Hematopoietic multipotent progenitor cell treated with erythropoietin and hydrocortisone succinate and interleukin-3 and kit ligand, for 6 days (in vitro differentiated cells): Measurements from ENCODE around the gene SERPINA1.
"Not testable (repeated sequence)": the region's sequence is repeated elsewhere in the genome, so short reads cannot be mapped to it uniquely, and the experiment has no call there.

ENCODE experiments used
- DNase-seq: peaks from one replicate; pipeline ENCODE4 v3.0.0-alpha.2; 2015

The SERPINA1 gene

GRCh38 chr14:94382716-94383596 is 5.4 kb downstream of the SERPINA1 start:
- no peak for DNase-seq

- no peak for DNase-seq
Observed at GRCh38 chr14:94382099-94382715, 6.2 kb downstream of the SERPINA1 start.

- DNase-seq, result no peak
Observed at GRCh38 chr14:94381149-94382030, 7.0 kb downstream of the SERPINA1 start.

DNA sequence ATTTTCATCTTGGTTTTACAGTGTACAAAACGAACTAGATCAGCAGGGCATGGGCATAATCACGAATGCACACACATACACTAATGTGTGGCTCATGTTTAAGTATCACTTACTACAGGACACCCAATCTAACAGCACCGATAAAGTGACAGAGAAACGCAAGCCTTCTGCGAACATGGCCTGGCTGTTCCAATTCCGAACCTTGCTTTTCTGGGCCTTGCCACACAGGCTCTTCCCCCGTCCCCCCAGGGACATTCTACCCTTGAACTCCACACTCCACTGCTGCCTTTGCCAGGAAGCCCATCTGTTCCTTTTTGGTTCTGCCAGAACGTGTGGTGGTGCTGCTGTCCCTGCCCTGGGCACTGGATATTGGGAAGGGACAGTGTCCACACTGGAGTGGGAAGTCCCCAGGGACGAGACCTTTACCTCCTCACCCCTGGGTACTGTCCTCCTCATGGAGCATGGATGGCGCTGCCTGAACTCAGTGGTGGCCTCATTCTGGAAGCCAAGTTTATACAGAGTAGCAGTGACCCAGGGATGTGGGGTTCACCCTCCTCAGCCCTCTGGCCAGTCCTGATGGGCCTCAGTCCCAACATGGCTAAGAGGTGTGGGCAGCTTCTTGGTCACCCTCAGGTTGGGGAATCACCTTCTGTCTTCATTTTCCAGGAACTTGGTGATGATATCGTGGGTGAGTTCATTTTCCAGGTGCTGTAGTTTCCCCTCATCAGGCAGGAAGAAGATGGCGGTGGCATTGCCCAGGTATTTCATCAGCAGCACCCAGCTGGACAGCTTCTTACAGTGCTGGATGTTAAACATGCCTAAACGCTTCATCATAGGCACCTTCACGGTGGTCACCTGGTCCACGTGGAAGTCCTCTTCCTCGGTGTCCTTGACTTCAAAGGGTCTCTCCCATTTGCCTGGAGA is 7.9 kb downstream of the SERPINA1 start:
- no peak for DNase-seq

DNA sequence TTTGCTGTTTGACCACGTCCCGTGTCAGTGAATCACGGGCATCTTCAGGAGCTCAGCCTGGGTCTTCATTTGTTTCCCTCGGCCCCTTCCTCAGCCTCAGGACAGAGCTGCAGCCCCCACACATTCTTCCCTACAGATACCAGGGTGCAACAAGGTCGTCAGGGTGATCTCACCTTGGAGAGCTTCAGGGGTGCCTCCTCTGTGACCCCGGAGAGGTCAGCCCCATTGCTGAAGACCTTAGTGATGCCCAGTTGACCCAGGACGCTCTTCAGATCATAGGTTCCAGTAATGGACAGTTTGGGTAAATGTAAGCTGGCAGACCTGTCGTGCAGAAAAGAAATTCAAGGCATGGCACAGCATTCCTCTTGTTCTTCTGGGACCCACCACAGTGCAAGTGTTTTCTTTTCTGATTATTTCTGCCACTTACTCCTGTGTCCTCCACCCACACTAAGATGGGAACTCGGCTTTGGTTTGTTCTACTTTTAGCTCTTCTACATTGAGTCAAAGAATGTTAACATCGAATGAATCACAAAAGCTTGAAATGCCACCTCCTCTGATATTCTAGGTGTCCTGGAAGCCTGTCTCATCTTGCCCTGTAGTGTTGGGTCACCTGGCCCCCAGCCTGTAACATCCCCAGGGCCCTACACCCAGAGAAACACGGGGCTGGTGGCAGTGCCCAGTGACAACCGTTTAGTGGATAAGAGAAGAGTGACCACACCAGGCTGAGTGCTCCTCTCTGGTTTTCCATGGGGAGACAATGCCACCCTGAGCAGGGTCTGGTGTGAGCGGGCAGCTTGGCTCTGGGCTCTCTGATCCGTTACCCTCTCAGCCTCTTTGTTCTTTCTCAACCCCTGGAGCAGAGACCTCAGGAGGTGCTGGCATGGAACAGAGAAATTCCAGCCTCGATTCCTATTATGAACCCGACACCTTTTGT is 8.8 kb downstream of the SERPINA1 start:
- no peak for DNase-seq

DNA sequence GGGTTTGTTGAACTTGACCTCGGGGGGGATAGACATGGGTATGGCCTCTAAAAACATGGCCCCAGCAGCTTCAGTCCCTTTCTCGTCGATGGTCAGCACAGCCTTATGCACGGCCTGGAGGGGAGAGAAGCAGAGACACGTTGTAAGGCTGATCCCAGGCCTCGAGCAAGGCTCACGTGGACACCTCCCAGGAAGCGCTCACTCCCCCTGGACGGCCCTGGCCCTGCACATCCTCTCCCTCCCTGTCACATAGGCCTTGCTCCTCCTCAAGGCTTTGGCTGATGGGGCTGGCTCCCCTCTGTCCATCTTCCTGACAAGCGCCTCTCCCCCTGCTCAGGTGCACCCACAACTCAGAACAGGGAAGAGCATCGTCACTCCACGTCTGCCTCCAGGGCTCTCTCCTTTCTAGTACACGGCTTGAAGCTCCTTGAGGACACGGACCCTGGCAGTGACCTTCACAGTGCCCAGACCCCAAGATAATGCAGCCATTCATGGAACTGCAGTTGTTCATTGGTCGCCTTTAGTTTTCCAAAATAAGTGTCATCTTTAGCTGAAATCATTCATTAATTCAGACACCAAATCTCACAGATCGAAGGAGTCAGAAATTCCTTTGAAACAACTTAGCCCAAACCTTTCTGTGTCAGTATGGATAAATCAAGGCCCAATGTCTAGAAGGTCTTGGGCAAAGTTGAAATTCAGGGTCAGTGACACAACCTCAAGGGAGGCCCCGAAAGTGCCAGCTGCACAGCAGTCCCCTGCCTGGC is 9.7 kb downstream of the SERPINA1 start:
- no peak for DNase-seq

- no peak for DNase-seq
Observed at GRCh38 chr14:94377866-94378470, 10.4 kb downstream of the SERPINA1 start.

DNA sequence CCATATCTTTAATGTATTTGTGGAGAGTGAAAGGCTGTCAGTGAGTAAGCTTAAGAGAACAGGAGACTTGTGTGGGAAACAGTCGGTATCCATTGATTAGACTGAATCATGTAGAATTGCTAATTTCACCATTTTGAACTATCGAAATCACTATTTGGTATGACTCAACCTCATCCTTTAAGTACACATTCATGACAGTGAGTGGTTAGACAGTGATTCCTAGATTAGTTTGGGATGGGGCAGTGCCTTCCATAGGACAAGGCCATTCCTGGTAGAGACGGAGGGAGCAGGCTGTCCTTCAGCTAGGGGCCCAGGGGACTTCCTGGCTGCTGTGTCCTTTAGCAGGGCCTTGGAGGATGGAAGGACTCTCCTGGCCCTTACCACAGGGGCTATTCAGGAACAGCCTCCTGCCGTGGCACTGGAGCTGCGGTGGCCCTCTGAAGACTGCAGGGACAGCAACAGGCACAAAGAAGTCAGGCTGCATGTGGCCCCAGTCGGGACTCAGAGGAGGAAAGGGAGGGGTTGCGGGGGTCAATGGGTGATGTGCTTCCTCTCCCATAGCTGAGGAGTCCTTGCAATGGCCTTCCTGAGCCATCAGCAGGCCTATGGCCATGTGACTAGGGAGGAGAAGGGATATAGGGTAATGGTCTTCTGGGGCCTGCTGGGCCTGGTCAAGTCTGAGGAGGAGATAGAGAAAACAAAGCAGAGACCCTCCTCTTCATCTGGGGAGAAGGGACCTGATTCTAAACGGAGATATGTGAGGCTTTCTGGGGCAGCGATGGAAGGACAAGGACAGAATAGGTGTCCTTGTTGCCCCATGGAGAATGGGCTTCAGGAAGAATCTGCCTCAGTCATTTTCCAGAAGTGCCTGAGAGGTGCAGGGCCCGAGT is 11.2 kb downstream of the SERPINA1 start:
- DNase-seq, result no peak

DNA sequence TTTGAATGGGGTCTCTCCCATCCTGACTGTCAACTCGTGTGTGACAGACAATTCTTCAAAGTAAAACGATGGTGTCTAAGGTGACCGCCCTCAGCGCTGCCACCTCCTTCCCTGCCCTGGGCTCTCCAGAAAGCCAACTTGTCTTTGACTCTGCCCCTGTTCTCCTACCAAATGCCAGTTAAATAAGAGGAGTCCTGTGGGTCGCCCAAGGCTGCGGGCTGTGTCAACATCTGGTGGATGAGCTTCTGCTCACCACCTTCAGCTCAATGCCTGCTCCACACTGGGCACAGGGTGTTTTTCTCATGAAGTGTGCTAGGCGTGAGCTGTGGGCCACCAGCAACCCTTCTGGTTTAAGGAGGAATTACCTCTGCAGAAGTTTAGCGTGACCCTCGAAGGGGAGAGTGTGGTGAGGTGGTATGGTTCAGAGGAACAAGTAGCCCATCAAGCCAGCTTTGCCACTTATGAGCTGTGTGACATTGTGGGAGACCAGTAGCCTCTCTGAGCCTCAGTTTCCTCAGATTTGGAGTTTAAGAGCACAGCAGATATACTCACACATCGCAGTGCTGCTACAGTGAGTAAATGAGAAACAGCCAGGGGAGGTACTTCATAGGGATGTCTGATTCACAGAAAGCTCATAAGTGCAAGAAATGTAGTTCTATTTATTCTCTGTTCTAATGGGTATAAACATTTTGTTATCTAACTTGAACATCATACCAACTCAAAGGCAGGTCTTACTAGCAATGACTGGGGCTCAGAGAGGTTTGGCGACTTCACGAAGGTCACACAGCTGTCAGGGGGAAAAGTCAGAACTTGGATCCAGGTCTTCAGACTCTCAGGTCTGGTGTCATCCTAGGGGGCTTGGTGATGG is 12.1 kb downstream of the SERPINA1 start:
- no peak for DNase-seq

DNA sequence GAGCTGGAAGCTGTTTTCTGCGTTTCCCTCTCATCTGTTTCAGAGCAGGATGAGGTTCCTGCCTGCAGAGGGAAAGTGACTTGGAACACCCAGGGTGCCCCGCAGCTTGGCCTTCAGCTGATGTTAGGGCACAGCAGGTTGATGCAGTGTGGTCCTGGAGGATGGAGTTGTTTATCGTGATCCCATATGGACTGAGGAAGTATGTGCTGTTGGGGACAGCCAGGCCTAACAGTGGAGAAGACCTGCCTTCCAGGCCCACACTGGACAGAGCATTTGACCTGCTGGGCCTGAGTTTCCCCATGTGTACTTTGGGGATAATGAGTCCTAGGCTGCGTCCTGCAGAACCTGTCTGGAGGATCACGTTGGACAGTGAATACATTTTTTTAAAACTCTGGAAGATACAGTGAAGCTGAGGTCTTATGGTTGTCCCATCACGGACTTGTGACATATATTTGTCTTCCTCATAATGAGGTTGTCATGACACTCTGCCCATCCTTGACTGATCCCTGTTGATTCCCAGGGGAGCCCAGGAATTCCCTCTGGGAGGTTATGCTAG is 12.8 kb downstream of the SERPINA1 start:
- no peak for DNase-seq

GRCh38 chr14:94374749-94375260 is 13.6 kb downstream of the SERPINA1 start:
- no peak for DNase-seq

DNA sequence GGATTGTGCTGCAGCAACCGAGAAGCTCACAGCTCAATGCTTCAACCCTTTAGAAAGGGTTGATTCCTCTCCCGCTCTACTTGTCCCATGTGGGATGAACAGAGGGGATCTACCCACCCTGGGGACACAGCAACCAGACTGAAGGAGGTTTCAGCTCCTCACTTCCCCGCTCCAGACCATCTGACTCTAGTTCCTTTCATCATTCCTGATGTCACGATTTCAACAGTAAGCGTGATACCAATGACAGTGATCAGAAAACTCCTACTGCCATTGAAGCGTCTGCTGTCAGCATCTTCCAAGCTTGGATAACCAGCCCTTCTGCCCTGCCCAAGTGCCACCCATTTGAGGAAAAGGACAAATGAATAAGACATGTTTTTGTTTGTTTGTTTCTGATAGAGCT is 14.3 kb downstream of the SERPINA1 start:
- DNase-seq, result no peak

DNA sequence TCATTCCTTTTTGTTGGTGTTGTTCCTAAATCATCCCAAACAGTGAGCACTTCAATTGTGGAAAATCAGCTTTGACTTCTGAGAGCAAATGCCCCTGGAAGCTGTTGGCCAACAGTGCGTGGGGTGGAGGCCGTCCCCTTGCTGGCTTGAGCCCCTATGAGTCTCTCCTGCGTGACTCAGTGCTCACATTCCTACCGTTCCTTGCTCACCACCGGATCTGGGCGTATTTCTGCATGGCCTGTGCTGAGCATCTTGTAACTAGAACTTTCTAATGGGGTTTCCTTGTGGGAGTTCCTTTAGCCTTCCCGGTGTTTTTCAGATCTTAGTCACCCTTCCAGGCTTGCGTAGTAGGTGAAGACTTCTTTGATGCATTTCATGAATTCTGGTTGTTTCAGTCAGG is 14.7 kb downstream of the SERPINA1 start:
- DNase-seq, result no peak

DNA sequence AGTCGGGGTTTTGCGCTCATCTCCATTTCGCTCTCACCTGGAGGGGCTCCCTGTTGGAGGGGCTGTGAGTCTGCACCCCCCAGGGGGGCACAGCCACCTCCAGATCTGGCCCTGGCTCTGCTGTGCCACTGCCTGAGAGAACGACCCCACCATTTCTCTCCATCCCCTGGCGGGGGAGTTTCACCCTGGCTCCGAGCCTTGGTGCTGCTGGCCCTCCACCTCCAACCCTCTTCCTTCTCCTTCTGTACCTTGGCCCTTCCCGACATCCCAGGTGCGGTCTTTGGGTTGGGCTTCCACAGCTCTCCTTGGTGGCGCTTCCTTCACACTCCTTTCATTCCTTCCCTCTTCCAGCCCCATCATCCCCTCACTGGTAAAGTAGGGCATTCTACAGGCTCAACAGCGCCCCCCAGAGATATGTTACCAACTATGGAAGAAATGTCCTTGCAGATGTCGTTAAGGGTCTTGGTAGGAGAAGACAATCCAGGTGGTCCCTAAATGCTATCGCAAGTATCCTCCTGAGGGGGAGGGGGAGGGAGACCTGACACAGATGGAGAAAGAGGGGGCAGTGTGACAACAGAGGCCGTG is 16.3 kb downstream of the SERPINA1 start:
- no peak for DNase-seq

DNA sequence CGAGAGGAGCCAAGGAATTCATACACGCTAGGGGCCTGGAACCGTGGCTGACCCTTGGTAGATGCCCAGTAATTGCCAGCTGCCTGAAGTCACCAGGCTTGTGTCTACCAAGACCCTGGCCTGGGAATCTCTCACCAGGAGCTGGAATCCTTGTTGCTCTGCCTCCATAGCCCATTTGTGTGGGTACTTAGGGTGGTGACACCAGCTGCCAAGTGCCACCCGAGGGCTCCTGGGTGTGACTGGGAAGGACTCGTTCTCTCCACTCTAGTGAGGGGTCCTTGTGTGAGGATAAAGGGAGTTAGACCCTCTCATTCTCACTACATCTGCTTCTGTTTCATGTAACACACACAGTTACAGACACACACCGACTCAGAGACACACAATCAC is 17.9 kb downstream of the SERPINA1 start:
- DNase-seq, result no peak

GRCh38 chr14:94369766-94370523 is 18.5 kb downstream of the SERPINA1 start:
- not testable (repeated sequence) for DNase-seq
